CD4-positive, CD25-positive, alpha-beta regulatory T cell (primary cell): ENCODE measurements around the gene DUSP23. TPM values are rescaled to one million over a fixed set of nuclear protein-coding genes. Genes with fewer than 3 reads are reported as not detected.

Source experiments
- ATAC-seq, 2 donors: fragments of 150-1000 bp; cut with Tn5 transposase; one replicate each; pipeline ENCODE4 v1.10.0; 2021; ENCODE audit warnings: low read depth in 2 of 2, moderate number of reproducible peaks in 2 of 2, moderate library complexity in 1 of 2
- DNase-seq, 3 donors: peaks; one replicate each; pipeline versions ENCODE4 v3.0.0 to v3.0.0-alpha.2; 2012 to 2022; ENCODE audit warnings: mixed read lengths in 1 of 3
- H3K27ac ChIP-seq: one replicate; pipeline ENCODE4 v1.7.0; 2013; ENCODE audit warnings: mild to moderate bottlenecking, low read length; ENCODE audit not compliant: insufficient read depth, poor library complexity, severe bottlenecking
- H3K27me3 ChIP-seq: one replicate; pipeline ENCODE4 v1.7.0; 2013; ENCODE audit warnings: low read length; ENCODE audit not compliant: control insufficient read depth, insufficient read depth
- H3K36me3 ChIP-seq: one replicate; pipeline ENCODE4 v1.7.0; 2013; ENCODE audit warnings: mild to moderate bottlenecking, low read length, moderate library complexity; ENCODE audit not compliant: control insufficient read depth, insufficient read depth
- H3K4me1 ChIP-seq: 2 replicates; pipeline ENCODE4 v1.7.0; 2013; ENCODE audit warnings: mild to moderate bottlenecking, low read length; ENCODE audit not compliant: insufficient read depth, control insufficient read depth, poor library complexity, severe bottlenecking
- H3K4me3 ChIP-seq: one replicate; pipeline ENCODE4 v1.7.0; 2013; ENCODE audit warnings: low read depth, mild to moderate bottlenecking, low read length, moderate library complexity
- H3K9me3 ChIP-seq, 2 experiments: 1 replicate in 1 of 2; 2 replicates in 1 of 2; pipeline ENCODE4 v1.7.0; 2013; ENCODE audit warnings: low read length in 2 of 2, mild to moderate bottlenecking in 1 of 2, moderate library complexity in 1 of 2; ENCODE audit not compliant: control insufficient read depth in 2 of 2
- H3K27ac Mint-ChIP-seq, 3 donors: one replicate each; pipeline ENCODE4 v1.8.0; 2020 to 2022; ENCODE audit warnings: mild to moderate bottlenecking in 3 of 3, mixed read lengths in 3 of 3, moderate library complexity in 2 of 3
- H3K27me3 Mint-ChIP-seq: one replicate; pipeline ENCODE4 v1.8.0; 2022; ENCODE audit warnings: mild to moderate bottlenecking, mixed read lengths
- H3K36me3 Mint-ChIP-seq: one replicate; pipeline ENCODE4 v1.8.0; 2020; ENCODE audit warnings: mixed read lengths
- H3K4me1 Mint-ChIP-seq, 4 donors: one replicate each; pipeline ENCODE4 v1.8.0; 2020 to 2022; ENCODE audit warnings: mixed read lengths in 4 of 4, mild to moderate bottlenecking in 1 of 4
- H3K4me3 Mint-ChIP-seq, 4 donors: one replicate each; pipeline ENCODE4 v1.8.0; 2020 to 2022; ENCODE audit warnings: mild to moderate bottlenecking in 4 of 4, mixed read lengths in 4 of 4, moderate library complexity in 3 of 4
- H3K9me3 Mint-ChIP-seq, 7 donors: one replicate each; pipeline ENCODE4 v1.8.0; 2020 to 2022; ENCODE audit warnings: mixed read lengths in 7 of 7, mild to moderate bottlenecking in 3 of 7, moderate library complexity in 2 of 7
- polyA plus RNA-seq, 4 donors: library from polyadenylated mRNA; unstranded; fragments of 300-500 nt; fragmentation: Illumina TruSeq; gene quantifications; one replicate each; pipeline ENCODE4 v1.2.3, GENCODE V29; 2021
- total RNA-seq: library from RNA; stranded (reverse); gene quantifications from one replicate; pipeline ENCODE4 v1.2.3, GENCODE V29; 2022

DUSP23 gene
- total and polyA plus RNA-seq, 5 donors from 2014 or later: 11.1 to 52.0 (median 46.3) TPM

DNA sequence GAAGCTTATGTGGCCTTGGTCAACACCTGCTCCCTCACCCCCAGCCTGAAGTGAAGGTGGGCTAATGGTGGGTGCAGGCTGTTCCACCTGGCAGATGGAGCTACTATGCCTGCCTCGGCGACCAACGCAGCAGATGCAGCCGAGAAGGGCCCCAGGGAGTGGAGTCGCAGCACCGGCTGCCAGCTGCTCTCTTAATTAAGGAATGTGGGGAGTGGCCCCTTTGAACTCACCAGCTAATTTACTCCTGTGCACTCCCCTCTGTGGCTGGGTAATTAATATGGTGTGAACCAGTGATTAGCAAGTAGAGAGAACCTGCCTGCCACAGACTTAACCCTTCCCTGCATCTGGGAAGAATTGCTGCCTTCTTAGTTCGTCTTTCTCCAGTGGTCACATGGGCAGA lies 42.6 kb downstream of the DUSP23 start:
- no peak overlapping the region for H3K27ac Mint-ChIP-seq
- H3K27me3 Mint-ChIP-seq: peaks cover 7% of the 10 kb centered on the region
- ATAC-seq (no peak), DNase-seq (no peak)
- H3K4me1 ChIP-seq: peaks cover 19% of the 10 kb centered on the region
- H3K27ac ChIP-seq: no peak overlapping the region
- no peak overlapping the region for H3K4me3 Mint-ChIP-seq
- H3K9me3 Mint-ChIP-seq: no peaks in the 10 kb centered on the region
- no peak overlapping the region for H3K4me3 ChIP-seq
- H3K4me1 Mint-ChIP-seq: peaks cover 0 to 31% (median 19%) of the 10 kb centered on the region in 4 donors
- H3K36me3 Mint-ChIP-seq: no peaks in the 10 kb centered on the region
- no peaks in the 10 kb centered on the region for H3K9me3 ChIP-seq
- no peaks in the 10 kb centered on the region for H3K36me3 ChIP-seq
- no peaks in the 10 kb centered on the region for H3K27me3 ChIP-seq

DNA sequence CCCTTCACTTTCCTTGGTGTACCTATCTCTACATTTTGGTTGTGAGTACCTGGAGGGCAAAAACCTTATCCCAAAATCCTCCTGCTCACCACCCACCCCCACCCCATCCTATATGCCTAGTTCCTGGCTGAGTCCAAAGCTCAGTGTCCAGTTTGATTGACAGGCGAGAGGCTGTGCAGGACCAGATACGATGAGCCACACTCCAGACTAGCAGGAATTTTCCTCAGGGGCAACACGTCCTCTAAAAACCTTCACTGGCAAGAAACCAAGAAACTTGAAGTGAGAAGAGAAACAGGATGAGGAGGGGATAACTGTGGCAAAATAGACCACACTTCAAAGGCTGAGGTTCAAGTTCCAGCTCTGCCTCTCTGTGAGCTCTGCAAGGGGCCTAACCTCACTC lies 44.8 kb downstream of the DUSP23 start:
- Histone ChIP-seq H3K9me3 (no peaks in the 10 kb centered on the region), H3K27ac (no peak overlapping the region), H3K36me3 (no peaks in the 10 kb centered on the region), H3K27me3 (no peaks in the 10 kb centered on the region), H3K4me3 (no peak overlapping the region), H3K4me1 (peaks cover 19% of the 10 kb centered on the region)
- Mint-ChIP-seq H3K27ac (peak overlapping the region in 2 of 3 donors; percentile 11 to 76), H3K4me1 (peaks cover 6 to 32% (median 24%) of the 10 kb centered on the region in 4 donors), H3K36me3 (no peaks in the 10 kb centered on the region), H3K9me3 (peaks cover 0 to 1% (median 0%) of the 10 kb centered on the region in 7 donors), H3K4me3 (no peak overlapping the region), H3K27me3 (peaks cover 5% of the 10 kb centered on the region)
- DNase-seq (no peak), ATAC-seq (no peak)

DNA sequence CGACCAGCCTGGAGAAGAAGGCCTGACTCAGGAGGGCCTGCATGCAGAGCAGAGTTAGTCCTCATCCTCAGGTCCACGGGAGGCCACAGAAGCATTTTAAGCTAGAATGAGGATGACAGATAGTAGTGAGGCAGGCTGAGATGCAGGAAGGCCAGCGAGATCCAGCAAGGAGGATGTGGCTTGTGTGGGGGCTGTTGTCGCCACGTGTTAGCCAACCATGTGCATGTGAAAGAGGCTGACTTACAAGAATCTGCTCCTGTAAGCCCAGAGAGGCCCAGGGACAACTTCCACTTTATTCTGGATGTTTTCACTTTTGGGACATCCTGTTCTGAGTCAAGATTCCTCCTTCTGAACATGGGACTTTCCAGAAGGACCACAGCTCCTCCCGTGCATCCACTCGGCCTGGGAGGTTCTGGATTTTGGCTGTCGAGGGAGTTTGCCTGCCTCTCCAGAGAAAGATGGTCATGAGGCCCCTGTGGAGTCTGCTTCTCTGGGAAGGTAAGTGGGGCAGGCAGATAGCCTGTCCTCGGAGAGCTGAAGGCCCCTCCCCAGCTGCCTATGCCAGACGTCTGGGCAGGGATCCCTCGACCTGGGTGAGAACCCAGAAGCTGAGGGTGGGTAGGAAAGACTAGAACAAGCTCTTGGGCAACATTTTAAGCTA lies 45.8 kb downstream of the DUSP23 start, which contains the start of gene SLAMF8:
Gene SLAMF8, plus strand, starts transcription at position 433 of the 661 bp plus-strand sequence. Its CDS starts 26 bp downstream, at position 459.
- Histone ChIP-seq H3K4me1 (peaks cover 19% of the 10 kb centered on the region), H3K36me3 (no peaks in the 10 kb centered on the region), H3K27ac (no peak within 1 kb of the TSS), H3K4me3 (no peak within 1 kb of the TSS), H3K27me3 (no peaks in the 10 kb centered on the region), H3K9me3 (no peaks in the 10 kb centered on the region)
- peaks cover 5% of the 10 kb centered on the region for H3K27me3 Mint-ChIP-seq
- peaks cover 0 to 1% (median 0%) of the 10 kb centered on the region in 7 donors for H3K9me3 Mint-ChIP-seq
- peak within 1 kb of the TSS in 2 of 4 donors; percentile 39 to 59 for H3K4me3 Mint-ChIP-seq
- peak in 2 of 3 donors; percentile 13 to 68 for DNase-seq
- peak; percentile 35 to 63 for ATAC-seq
- peak within 1 kb of the TSS in 2 of 3 donors; percentile 67 to 76 for H3K27ac Mint-ChIP-seq
- no peaks in the 10 kb centered on the region for H3K36me3 Mint-ChIP-seq
- peaks cover 6 to 32% (median 24%) of the 10 kb centered on the region in 4 donors for H3K4me1 Mint-ChIP-seq

DNA sequence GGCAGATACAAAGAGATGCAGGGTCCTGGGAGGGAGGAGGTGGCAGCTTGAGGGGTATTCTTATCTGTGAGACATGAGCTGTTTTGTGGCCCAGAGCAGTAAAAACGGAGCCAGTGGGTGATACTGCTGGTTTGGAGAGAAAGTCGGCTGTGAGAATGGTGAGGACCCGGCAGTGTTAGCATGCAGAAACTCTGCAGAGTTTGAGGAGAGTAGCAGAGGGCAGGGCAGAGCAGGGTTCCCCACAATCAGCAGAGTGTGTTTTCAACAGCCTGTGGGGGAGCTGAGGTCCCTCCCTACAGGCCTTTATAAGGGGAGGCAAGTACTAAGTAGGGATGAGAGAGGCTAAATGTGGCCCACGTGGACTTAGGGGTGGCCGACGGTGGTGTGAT lies 46.3 kb downstream of the DUSP23 start:
- Histone ChIP-seq H3K4me1 (peaks cover 19% of the 10 kb centered on the region), H3K27me3 (no peaks in the 10 kb centered on the region), H3K4me3 (no peak overlapping the region), H3K27ac (no peak overlapping the region), H3K9me3 (no peaks in the 10 kb centered on the region), H3K36me3 (no peaks in the 10 kb centered on the region)
- Mint-ChIP-seq H3K27ac (peak overlapping the region in 2 of 3 donors; percentile 67 to 76), H3K4me3 (peak overlapping the region in 1 of 4 donors; percentile 24), H3K27me3 (peaks cover 5% of the 10 kb centered on the region), H3K36me3 (no peaks in the 10 kb centered on the region), H3K9me3 (peaks cover 0 to 1% (median 0%) of the 10 kb centered on the region in 7 donors), H3K4me1 (peaks cover 6 to 32% (median 24%) of the 10 kb centered on the region in 4 donors)
- DNase-seq (no peak), ATAC-seq (no peak)

DNA sequence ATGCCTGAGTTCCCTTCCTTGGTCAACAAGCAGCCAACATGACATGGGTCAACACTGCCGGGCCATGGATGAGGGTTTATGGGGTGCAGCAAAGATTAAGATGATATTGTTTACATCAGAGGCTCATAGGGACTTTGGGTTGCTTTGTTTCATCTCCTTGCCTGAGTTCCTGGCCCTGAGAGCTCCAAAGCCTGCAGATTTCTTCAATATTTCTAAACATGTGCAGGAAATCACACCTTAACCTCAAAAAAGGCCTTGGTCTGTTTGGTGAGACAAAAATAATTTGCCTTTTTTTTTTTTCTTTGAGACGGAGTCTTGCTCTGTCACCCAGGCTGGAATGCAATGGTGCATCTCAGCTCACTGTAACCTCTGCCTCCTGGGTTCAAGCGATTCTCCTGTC lies 46.8 kb downstream of the DUSP23 start:
- Mint-ChIP-seq H3K9me3 (peaks cover 0 to 1% (median 0%) of the 10 kb centered on the region in 7 donors), H3K27me3 (peaks cover 5% of the 10 kb centered on the region), H3K27ac (peak overlapping the region in 1 of 3 donors; percentile 76), H3K4me3 (no peak overlapping the region), H3K4me1 (peaks cover 6 to 32% (median 24%) of the 10 kb centered on the region in 4 donors), H3K36me3 (no peaks in the 10 kb centered on the region)
- H3K27ac ChIP-seq: no peak overlapping the region
- H3K36me3 ChIP-seq: no peaks in the 10 kb centered on the region
- H3K27me3 ChIP-seq: no peaks in the 10 kb centered on the region
- peaks cover 19% of the 10 kb centered on the region for H3K4me1 ChIP-seq
- no peak overlapping the region for H3K4me3 ChIP-seq
- H3K9me3 ChIP-seq: no peaks in the 10 kb centered on the region
- ATAC-seq: no peak
- DNase-seq: peak in 1 of 3 donors; percentile 20

DNA sequence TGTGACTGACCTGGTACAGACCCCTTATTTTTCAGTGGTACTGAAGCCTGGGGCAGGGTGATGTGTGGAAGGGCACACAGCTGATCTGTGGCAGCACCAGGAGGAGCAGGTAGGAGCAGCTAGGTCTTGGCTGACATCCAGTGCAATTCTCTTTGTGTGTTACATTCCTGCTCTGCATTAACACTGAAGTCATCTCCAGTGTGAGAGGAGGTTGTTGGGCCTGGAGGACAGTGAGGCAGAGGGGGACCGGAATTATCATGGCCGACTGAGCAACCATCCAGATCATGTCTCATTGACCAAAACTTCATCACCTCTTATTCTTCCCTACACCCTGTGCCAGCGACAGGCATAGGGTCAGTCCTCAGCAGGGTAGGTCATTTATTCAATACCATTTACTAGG lies 47.4 kb downstream of the DUSP23 start:
- Histone ChIP-seq H3K9me3 (no peaks in the 10 kb centered on the region), H3K27ac (no peak overlapping the region), H3K36me3 (no peaks in the 10 kb centered on the region), H3K4me3 (no peak overlapping the region), H3K4me1 (peaks cover 19% of the 10 kb centered on the region), H3K27me3 (no peaks in the 10 kb centered on the region)
- ATAC-seq (no peak), DNase-seq (no peak)
- peaks cover 2% of the 10 kb centered on the region for H3K27me3 Mint-ChIP-seq
- H3K4me1 Mint-ChIP-seq: peaks cover 6 to 32% (median 24%) of the 10 kb centered on the region in 4 donors
- no peaks in the 10 kb centered on the region for H3K36me3 Mint-ChIP-seq
- H3K27ac Mint-ChIP-seq: peak overlapping the region in 1 of 3 donors; percentile 37
- no peak overlapping the region for H3K4me3 Mint-ChIP-seq
- H3K9me3 Mint-ChIP-seq: peaks cover 0 to 1% (median 0%) of the 10 kb centered on the region in 7 donors

DNA sequence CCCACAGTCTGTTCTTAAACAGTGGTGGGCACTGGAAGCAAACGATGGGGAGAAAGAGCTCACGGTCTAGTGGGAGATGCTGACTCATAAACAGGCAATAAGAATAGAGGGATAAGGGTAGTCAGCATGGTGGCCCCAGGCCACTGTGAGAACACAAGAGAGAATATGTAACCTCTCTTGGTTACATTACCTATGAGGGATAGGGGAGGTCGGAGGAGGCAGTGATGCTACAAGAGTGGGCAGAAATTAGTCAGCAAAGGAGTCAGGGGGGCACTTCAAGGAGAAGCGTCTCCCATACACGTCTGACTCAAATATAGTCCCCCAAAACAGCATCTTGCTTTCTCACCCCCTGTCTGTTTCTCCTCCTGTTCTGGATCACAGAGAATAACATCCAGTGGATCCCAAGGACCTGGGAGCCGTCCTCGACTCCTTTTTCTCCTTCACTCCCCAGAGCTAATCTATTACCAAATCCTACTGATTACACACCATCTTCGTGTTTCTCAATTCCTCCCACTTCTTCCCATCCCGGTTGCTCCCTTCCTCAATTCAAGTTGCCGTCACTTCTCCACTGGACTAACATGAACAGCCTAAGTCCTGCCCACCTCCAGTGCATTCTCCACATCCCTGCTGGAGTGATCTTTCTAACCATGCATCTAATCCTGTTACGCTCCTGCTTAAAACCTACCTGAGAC lies 48.0 kb downstream of the DUSP23 start:
- Histone ChIP-seq H3K36me3 (no peaks in the 10 kb centered on the region), H3K4me3 (no peak overlapping the region), H3K4me1 (peaks cover 19% of the 10 kb centered on the region), H3K27ac (no peak overlapping the region), H3K9me3 (no peaks in the 10 kb centered on the region), H3K27me3 (no peaks in the 10 kb centered on the region)
- H3K36me3 Mint-ChIP-seq: no peaks in the 10 kb centered on the region
- H3K27me3 Mint-ChIP-seq: no peaks in the 10 kb centered on the region
- no peak for ATAC-seq
- peaks cover 0 to 1% (median 0%) of the 10 kb centered on the region in 7 donors for H3K9me3 Mint-ChIP-seq
- peak overlapping the region in 2 of 3 donors; percentile 4 to 37 for H3K27ac Mint-ChIP-seq
- H3K4me3 Mint-ChIP-seq: no peak overlapping the region
- peaks cover 6 to 32% (median 24%) of the 10 kb centered on the region in 4 donors for H3K4me1 Mint-ChIP-seq
- no peak for DNase-seq
